CD4-positive, alpha-beta T cell (primary cell): ENCODE measurements around the gene COL19A1. TPM values are rescaled to one million over a fixed set of nuclear protein-coding genes. Genes with fewer than 3 reads are reported as not detected.

Experiments
- ATAC-seq: fragments of 200-7000 bp; cut with Tn5 transposase; one replicate; pipeline ENCODE4 v1.10.0; 2022; ENCODE audit warnings: mild to moderate bottlenecking; ENCODE audit not compliant: poor library complexity
- CTCF ChIA-PET: fragments of 350-600 bp; sonication (Branson Sonifier 250); formaldehyde crosslinking; loops from one replicate; lab custom pipeline; 2021; ENCODE audit warnings: antibody characterized with exemption, inconsistent platforms; lab: Charles Lee
- POLR2A ChIA-PET: fragments of 350-600 bp; sonication (Branson Sonifier 250); formaldehyde crosslinking; loops from one replicate; lab custom pipeline; 2021; ENCODE audit warnings: antibody characterized with exemption, inconsistent platforms; lab: Charles Lee
- DNase-seq, 14 experiments: peaks; one replicate each; pipeline ENCODE4 v3.0.0-alpha.2; 2013 to 2020; ENCODE audit warnings: mixed read lengths in 2 of 14
- H3K27ac ChIP-seq, 2 donors: one replicate each; pipeline versions ENCODE4 v1.5.1 to v1.7.0; 2013; ENCODE audit warnings: low read length in 2 of 2, low read depth in 1 of 2, mild to moderate bottlenecking in 1 of 2
- H3K27me3 ChIP-seq, 2 experiments: 1 replicate in 1 of 2; 2 replicates in 1 of 2; pipeline versions ENCODE4 v1.6.1 to v1.7.0; 2013; ENCODE audit warnings: low read length in 2 of 2, control low read depth in 1 of 2, mild to moderate bottlenecking in 1 of 2, moderate library complexity in 1 of 2; ENCODE audit not compliant: insufficient read depth in 2 of 2, control insufficient read depth in 1 of 2
- H3K36me3 ChIP-seq: one replicate; pipeline ENCODE4 v1.6.1; 2013; ENCODE audit warnings: low read length, control low read depth; ENCODE audit not compliant: insufficient read depth
- H3K4me1 ChIP-seq: one replicate; pipeline ENCODE4 v1.6.1; 2013; ENCODE audit warnings: low read length, control low read depth; ENCODE audit not compliant: insufficient read depth
- H3K4me3 ChIP-seq: one replicate; pipeline ENCODE4 v1.5.1; 2013; ENCODE audit warnings: mild to moderate bottlenecking, low read length, moderate library complexity
- H3K9me3 ChIP-seq, 2 experiments: 1 replicate in 1 of 2; 2 replicates in 1 of 2; pipeline versions ENCODE4 v1.6.1 to v1.7.0; 2013; ENCODE audit warnings: low read length in 2 of 2, mild to moderate bottlenecking in 2 of 2, control low read depth in 1 of 2, moderate library complexity in 1 of 2; ENCODE audit not compliant: control insufficient read depth in 1 of 2, insufficient read depth in 1 of 2
- H3K27ac Mint-ChIP-seq: one replicate; pipeline ENCODE4 v1.8.0; 2020; ENCODE audit warnings: mixed read lengths
- H3K27me3 Mint-ChIP-seq: one replicate; pipeline ENCODE4 v1.8.0; 2021; ENCODE audit warnings: mixed read lengths
- H3K36me3 Mint-ChIP-seq: one replicate; pipeline ENCODE4 v1.8.0; 2021; ENCODE audit warnings: low read depth, mixed read lengths
- H3K4me1 Mint-ChIP-seq: one replicate; pipeline ENCODE4 v1.8.0; 2021; ENCODE audit warnings: low read depth, mixed read lengths
- H3K4me3 Mint-ChIP-seq: one replicate; pipeline ENCODE4 v1.8.0; 2020; ENCODE audit warnings: mild to moderate bottlenecking, mixed read lengths
- H3K9me3 Mint-ChIP-seq: one replicate; pipeline ENCODE4 v1.8.0; 2020; ENCODE audit warnings: mixed read lengths
- CTCF ChIP-seq: fragments of 200-600 bp; IDR thresholded peaks from one replicate; pipeline ENCODE4 v1.8.0; 2022; ENCODE audit warnings: antibody characterized with exemption, mild to moderate bottlenecking
- intact Hi-C, 2 experiments: fragments of 100-400 bp; cut with DNase I in 1 of 2; cut with micrococcal nuclease in 1 of 2; formaldehyde crosslinking; loops; one replicate each; pipeline versions ENCODE4 v1.15.1 to v1.9.0; 2023 to 2025; cut with DNase I, micrococcal nuclease
- total RNA-seq, 174 experiments: library from RNA in 2 of 174; stranded (reverse) in 2 of 174; gene quantifications; one replicate each; pipeline ENCODE4 v1.2.3 and lab custom pipeline; 2021 to 2026

Gene COL19A1
- total RNA-seq, 2 experiments from 2014 or later, result not detected

- intact Hi-C loops, result no loop called here
- Histone ChIP-seq H3K27ac (no peak overlapping the region), H3K36me3 (no peaks in the 10 kb centered on the region), H3K27me3 (no peaks in the 10 kb centered on the region), H3K9me3 (no peaks in the 10 kb centered on the region), H3K4me3 (no peak overlapping the region), H3K4me1 (no peaks in the 10 kb centered on the region)
- H3K27me3 Mint-ChIP-seq, result peaks cover 13% of the 10 kb centered on the region
- TF ChIP-seq CTCF, result no peak
- no peak for ATAC-seq
- no peak overlapping the region for H3K4me3 Mint-ChIP-seq
- H3K4me1 Mint-ChIP-seq, result no peaks in the 10 kb centered on the region
- DNase-seq, result no peak
- CTCF ChIA-PET, result no interaction called here
- no peaks in the 10 kb centered on the region for H3K9me3 Mint-ChIP-seq
- H3K36me3 Mint-ChIP-seq, result no peaks in the 10 kb centered on the region
- POLR2A ChIA-PET, result no interaction called here
- H3K27ac Mint-ChIP-seq, result no peak overlapping the region
Observed at GRCh38 chr6:69901361-69901760, 35.0 kb downstream of the COL19A1 start.

- intact Hi-C loops, result no loop called here
- Mint-ChIP-seq H3K4me3 (no peak overlapping the region), H3K27me3 (peaks cover 21% of the 10 kb centered on the region), H3K4me1 (no peaks in the 10 kb centered on the region), H3K36me3 (no peaks in the 10 kb centered on the region), H3K27ac (no peak overlapping the region), H3K9me3 (no peaks in the 10 kb centered on the region)
- CTCF ChIA-PET, result no interaction called here
- H3K27ac ChIP-seq, result no peak overlapping the region
- POLR2A ChIA-PET, result no interaction called here
- no peak for TF ChIP-seq CTCF
- H3K9me3 ChIP-seq, result no peaks in the 10 kb centered on the region
- no peaks in the 10 kb centered on the region for H3K36me3 ChIP-seq
- ATAC-seq, result no peak
- DNase-seq, result no peak
- no peaks in the 10 kb centered on the region for H3K4me1 ChIP-seq
- no peaks in the 10 kb centered on the region for H3K27me3 ChIP-seq
- H3K4me3 ChIP-seq, result no peak overlapping the region
Observed at GRCh38 chr6:69907981-69908498, 41.7 kb downstream of the COL19A1 start.

- CTCF ChIA-PET, result no interaction called here
- Mint-ChIP-seq H3K36me3 (no peaks in the 10 kb centered on the region), H3K4me3 (no peak overlapping the region), H3K27me3 (peaks cover 8% of the 10 kb centered on the region), H3K9me3 (no peaks in the 10 kb centered on the region), H3K27ac (no peak overlapping the region), H3K4me1 (no peaks in the 10 kb centered on the region)
- no peak for TF ChIP-seq CTCF
- H3K27ac ChIP-seq, result no peak overlapping the region
- no peak overlapping the region for H3K4me3 ChIP-seq
- intact Hi-C loops, result no loop called here
- no peaks in the 10 kb centered on the region for H3K4me1 ChIP-seq
- no peaks in the 10 kb centered on the region for H3K27me3 ChIP-seq
- POLR2A ChIA-PET, result no interaction called here
- H3K9me3 ChIP-seq, result no peaks in the 10 kb centered on the region
- H3K36me3 ChIP-seq, result no peaks in the 10 kb centered on the region
- ATAC-seq (no peak), DNase-seq (no peak)
Observed at GRCh38 chr6:69913361-69913760, 47.0 kb downstream of the COL19A1 start.
